IPS-NIHi11 (cell line): ENCODE measurements around the gene PRPF18.

Experiments used
- DNase-seq: peaks from one replicate; pipeline ENCODE4 v3.0.0; 2012; ENCODE audit warnings: mixed read lengths, low spot score

The PRPF18 gene

DNA sequence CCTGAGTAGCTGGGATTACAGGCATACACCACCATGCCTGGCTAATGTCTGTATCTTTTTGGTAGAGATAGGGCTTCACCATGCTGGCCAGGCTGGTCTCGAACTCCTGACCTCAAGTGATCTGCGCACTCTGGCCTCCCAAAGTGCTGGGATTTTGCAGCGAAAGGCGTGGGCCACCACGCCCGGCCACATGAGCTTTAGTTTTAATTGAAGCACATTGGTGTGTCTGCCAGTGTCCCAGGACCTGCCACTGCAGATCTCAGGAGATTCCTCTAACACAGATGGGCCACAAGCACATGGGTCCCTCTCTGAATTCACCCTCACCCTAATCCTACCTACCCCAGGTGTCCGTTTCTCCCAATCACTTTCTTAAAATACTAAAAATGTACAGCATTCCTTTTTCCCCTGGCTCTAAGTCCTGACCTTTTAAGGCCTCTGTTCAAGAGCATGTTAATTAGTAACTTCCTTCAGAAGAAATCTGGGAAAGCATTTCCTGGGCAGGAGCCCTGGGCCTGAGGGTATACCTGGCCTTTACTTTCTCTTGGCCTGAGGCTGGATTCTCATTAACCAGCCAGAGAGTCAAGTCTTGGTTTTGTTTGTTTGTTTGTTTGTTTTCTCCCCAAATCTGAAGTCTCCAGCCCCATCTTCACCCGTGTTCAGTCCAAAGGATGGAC lies 82.6 kb downstream of the PRPF18 start:
- no peak for DNase-seq

DNA sequence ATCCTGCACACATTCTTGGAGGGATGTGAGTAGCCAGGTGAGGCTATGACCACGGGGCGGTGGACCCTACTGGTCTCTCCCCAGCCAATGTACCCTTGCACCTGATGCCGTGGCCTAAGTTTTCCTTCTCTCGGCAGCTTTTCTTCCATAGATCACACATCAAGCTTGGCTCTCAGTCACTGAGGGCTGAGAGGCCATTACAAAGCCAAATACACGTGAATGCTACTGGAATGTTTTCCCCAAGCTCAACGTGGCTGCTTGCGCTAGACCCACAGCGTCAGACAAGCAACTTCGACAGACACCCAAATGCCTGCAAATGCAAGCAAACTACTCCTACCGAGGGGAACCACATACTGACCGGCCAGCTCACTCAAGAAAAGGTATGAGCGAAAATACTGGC lies 83.1 kb downstream of the PRPF18 start:
- no peak for DNase-seq

DNA sequence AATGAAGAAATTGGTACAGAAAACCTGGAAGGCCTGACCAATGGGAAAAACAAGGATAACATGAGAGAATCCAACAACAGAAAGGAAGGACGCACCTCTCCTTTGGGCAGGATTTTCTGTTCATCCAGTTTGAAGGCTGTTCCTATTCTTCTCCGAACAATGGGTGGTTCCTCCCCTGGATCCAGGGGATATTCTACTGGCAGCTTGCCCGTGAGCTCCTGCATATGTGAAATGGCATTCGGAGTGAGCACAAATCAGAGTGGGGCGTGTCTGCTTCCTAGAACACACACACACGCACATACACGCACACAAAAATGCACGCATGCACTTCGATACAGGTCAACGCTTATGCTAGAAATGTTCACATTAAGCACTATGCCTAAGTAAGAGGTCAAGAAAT lies 83.5 kb downstream of the PRPF18 start:
- no peak for DNase-seq

DNA sequence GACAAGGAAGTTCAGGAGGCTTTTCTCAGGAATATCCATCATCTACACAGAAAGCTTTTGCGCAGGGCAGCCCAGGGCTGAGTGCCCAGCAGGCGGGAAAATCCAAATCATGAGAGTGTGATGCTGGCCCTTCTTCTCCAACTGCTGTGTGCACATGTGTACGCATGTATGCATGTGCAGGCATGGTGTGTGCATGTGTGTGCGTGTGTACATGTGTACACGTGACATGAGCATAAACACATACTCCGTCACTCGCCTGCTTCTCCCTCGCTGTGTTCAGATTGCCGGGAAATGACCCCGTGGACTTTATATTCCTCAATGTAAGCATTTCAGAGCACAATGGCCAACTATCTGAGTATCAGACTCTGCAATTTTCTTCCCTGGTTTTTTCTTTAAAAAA lies 85.1 kb downstream of the PRPF18 start:
- no peak for DNase-seq

DNA sequence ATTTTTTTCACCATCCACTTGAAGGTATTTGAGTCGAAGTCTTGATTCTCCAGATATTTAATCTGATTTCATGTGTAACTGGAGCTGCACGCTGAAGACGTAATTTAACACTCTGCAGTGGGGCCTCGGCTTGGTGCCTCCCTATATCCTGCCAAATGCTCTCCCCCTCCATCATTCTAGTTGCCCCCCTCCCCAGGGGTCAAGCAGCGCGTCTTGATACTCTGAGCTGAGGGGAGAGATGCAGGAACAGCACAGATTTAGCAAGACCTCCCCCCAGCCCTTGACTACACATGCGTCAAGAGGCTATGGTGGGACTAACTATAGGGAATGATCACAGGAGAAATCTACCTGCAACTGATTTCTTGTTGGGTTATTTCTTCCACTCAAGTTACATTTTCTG lies 85.8 kb downstream of the PRPF18 start:
- DNase-seq = peak; percentile 74

DNA sequence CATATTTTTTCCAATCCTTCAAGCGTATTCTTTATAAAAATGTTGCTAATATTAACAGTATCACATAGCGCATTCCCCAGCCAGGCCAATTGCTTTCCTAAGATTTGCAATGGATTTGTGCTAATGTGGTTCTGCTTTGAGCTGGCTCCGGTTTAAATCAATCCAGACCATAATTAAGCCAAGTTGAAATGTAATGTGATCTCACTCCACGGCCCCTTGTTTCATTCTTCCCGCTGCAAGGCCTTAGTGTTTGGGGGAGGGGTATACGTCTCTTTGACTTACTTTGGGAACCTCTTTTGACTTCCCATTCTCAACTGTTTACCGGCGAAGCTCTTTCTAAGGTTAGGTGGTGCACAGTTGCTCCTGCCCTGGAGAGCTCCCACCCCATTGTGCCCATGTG lies 86.4 kb downstream of the PRPF18 start:
- DNase-seq = peak; percentile 61

DNA sequence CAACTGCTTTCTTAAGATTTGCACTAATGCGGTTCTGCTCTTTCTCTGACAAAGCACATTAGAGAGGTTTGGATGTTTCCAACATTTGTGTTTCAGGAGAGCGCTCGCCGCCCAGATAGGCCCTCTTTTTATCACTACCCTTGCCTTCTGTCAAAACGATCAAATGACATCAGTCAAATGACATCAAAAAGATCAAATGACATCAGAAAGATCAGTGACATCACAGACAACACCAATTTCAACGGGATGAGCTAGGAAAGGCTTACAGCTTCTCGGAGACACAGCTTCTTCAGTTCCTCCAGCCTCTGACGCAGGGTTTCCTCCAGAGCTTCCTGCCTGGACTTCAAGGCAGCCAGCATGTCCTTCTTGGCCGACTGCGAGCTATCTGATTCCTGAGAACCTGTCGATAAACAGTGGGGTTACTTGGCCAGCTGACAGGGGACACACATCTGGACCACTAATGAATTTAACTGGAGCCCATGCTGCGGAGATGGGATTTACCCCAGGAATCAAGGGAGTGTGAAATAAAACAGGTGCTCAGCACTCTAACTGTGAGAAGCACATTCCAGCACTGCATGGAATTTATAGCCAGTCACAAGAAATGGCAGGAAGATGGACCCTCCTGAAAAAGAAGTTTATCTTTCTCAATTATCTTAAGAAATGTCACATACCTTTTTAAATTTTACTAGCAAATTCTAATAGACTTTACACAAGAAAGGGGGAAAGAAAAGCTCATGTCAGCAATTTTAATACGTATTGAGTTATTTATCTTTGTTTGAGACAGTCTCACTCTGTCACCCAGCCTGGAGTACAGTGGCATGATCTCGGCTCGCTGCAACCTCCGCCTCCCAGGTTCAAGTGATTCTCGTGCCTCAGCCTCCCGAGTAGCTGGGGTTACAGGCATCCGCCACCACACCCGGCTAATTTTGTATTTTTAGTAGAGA lies 88.2 kb downstream of the PRPF18 start:
- no peak for DNase-seq

DNA sequence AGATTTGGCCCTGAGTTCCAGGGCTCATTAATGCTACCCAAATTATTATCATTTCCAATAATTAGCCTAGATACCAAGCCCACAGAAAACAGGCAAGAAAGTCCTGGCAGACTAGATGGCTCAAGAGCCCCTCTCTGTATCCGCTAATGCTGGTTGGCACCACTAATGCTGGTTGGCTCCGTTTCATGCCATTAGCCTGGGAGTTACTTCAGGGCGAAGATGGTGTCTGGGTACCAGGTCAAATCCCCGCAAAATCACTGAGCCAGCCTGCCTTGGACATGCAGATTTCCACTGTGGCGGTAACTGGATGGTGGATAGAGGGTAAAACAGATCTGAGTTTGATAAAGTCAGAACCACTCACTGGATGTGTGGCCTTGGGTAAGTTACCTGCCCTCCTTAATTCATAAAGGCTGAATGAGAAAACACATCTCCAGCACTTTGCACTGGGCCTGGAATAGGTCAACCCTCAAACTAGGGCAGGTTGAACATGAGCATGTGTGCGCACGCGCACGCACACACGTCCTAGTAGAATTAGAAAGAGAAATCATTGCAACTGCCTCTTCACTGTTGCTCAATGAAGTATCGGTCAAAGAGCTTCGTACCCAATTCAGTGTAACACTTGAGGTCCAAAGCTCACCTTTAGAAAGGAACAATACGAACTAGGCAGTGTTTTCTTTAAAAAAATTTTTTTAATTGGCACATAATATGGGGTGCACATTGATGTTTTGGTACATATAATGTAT lies 91.5 kb downstream of the PRPF18 start:
- DNase-seq = no peak
